Caki2 (cell line): ENCODE measurements around the gene PEDS1. TPM values are rescaled to one million over a fixed set of nuclear protein-coding genes. Genes with fewer than 3 reads are reported as not detected.
"Not testable (repeated sequence)": the region's sequence is repeated elsewhere in the genome, so short reads cannot be mapped to it uniquely, and the experiment has no call there.

Source experiments
- DNase-seq: peaks from one replicate; pipeline ENCODE4 v3.0.0-alpha.2; 2015; ENCODE audit warnings: low read depth
- in situ Hi-C: cut with HindIII; loops from 2 replicates; pipeline ENCODE4 v1.10.0; 2016; ENCODE audit warnings: low sequenced_read_pairs, low pct_unique_long_range_greater_than_20kb, mixed read lengths
- total RNA-seq: library from RNA; depleted of rRNA; stranded (reverse); fragments of >200 nt; shearing (Covaris generic); gene quantifications from 2 replicates; pipeline ENCODE4 v1.2.3, GENCODE V29; 2014; ENCODE audit warnings: low replicate concordance

PEDS1 gene
- total RNA-seq, 1 experiment from 2014 or later = 34.1 TPM

DNA sequence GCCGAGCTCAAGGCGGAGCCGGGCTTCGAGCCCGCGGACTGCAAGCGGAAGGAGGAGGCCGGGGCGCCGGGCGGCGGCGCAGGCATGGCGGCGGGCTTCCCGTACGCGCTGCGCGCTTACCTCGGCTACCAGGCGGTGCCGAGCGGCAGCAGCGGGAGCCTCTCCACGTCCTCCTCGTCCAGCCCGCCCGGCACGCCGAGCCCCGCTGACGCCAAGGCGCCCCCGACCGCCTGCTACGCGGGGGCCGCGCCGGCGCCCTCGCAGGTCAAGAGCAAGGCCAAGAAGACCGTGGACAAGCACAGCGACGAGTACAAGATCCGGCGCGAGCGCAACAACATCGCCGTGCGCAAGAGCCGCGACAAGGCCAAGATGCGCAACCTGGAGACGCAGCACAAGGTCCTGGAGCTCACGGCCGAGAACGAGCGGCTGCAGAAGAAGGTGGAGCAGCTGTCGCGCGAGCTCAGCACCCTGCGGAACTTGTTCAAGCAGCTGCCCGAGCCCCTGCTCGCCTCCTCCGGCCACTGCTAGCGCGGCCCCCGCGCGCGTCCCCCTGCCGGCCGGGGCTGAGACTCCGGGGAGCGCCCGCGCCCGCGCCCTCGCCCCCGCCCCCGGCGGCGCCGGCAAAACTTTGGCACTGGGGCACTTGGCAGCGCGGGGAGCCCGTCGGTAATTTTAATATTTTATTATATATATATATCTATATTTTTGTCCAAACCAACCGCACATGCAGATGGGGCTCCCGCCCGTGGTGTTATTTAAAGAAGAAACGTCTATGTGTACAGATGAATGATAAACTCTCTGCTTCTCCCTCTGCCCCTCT is 38.2 kb upstream of the PEDS1 start:
- peak; percentile 70 for DNase-seq
- in situ Hi-C loops = no loop called here

DNA sequence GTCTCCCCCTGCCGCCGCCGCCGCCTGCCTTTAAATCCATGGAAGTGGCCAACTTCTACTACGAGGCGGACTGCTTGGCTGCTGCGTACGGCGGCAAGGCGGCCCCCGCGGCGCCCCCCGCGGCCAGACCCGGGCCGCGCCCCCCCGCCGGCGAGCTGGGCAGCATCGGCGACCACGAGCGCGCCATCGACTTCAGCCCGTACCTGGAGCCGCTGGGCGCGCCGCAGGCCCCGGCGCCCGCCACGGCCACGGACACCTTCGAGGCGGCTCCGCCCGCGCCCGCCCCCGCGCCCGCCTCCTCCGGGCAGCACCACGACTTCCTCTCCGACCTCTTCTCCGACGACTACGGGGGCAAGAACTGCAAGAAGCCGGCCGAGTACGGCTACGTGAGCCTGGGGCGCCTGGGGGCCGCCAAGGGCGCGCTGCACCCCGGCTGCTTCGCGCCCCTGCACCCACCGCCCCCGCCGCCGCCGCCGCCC is 37.6 kb upstream of the PEDS1 start:
- no peak for DNase-seq
- in situ Hi-C loops = no loop called here

DNA sequence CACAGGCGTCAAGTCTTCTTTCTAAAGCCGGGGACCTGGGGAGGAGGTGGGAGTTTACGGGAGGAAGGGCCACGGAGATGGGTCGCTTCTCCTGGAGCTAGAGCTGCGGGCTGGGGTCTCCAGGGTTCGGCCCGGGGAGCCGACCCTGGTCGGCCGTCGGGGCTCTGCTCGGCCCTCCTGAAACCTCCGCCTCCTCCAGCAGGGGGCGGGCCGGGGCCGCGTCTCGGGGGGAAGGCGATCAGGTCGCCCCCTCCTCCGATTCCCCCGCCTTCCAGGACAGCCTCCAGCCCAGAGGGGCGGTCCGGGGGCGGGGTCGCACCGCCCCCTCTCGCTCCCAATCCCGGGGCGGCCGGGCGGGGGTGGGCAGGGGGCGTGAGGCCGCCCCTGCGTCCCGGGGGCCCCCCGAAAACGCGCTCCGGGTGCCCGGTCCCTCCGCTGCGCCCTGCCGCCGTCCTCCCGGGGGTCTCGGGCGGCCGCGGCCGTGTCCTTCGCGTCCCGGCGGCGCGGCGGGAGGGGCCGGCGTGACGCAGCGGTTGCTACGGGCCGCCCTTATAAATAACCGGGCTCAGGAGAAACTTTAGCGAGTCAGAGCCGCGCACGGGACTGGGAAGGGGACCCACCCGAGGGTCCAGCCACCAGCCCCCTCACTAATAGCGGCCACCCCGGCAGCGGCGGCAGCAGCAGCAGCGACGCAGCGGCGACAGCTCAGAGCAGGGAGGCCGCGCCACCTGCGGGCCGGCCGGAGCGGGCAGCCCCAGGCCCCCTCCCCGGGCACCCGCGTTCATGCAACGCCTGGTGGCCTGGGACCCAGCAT is 36.9 kb upstream of the PEDS1 start, which contains the start of gene CEBPB:
TSS of gene CEBPB (plus strand) at position 580 of the 814 bp plus-strand sequence. CDS start at position 784, 204 bp downstream.
- peak; percentile 88 for DNase-seq
- in situ Hi-C loops = no loop called here

- in situ Hi-C loops = no loop called here
- DNase-seq = no peak
Observed at GRCh38 chr20:50189681-50190250, 36.2 kb upstream of the PEDS1 start.

GRCh38 chr20:50188879-50189680 is 35.6 kb upstream of the PEDS1 start:
- in situ Hi-C loops = no loop called here
- DNase-seq = no peak

GRCh38 chr20:50188287-50188688 is 34.8 kb upstream of the PEDS1 start:
- no peak for DNase-seq
- in situ Hi-C loops = no loop called here

DNA sequence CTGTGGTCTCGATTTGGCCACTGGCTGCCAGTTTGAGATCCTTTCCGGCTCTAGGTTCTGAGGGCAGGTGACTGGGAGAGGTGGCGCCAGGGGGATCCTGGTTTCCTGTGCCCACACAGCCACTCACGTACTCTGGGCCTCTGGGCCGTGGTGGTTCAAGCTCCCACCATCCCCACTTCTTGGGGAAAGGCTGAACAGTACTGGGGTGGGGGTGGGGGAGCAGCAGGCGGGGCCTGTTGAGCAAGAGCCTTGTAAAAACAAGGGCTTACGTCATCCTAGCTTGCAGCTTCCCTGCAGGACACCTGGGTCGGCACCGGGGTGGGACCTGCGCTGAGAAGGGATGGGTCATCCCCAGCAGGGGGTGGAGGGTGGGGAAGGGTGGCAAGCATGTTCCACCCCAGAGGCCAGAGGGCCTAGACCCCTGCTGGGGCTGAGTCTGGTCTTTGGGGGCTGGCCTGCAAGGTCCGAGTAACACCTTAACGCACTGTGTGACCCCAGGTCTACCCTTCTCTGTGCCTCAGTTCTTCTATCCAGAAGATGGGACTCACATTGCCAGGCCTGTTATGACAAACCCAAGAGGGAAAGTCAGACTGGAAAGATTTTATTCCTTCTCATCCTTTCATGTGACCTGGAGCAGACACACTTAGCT is 34.0 kb upstream of the PEDS1 start:
- no peak for DNase-seq
- in situ Hi-C loops = no loop called here

DNA sequence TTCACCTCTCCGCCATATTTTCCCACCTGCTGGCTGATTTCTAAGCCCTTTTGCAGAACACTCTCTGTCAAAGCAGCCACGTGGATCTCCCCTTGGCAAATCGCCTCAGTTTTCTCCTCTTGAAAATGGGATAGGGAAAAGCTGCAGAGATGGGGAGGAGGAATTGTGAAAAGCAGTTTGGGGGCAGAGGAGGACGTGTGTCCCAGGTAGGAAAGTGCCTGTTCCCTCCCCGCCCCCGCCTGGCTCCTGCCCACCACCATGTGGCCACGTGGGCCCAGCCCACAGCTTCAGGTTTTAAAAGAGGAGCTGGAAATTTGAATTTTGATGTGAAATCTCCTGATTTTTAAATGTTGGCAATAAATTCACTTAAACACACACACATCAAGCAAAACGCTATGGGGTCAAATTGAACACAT is 33.5 kb upstream of the PEDS1 start:
- in situ Hi-C loops = no loop called here
- DNase-seq = no peak

DNA sequence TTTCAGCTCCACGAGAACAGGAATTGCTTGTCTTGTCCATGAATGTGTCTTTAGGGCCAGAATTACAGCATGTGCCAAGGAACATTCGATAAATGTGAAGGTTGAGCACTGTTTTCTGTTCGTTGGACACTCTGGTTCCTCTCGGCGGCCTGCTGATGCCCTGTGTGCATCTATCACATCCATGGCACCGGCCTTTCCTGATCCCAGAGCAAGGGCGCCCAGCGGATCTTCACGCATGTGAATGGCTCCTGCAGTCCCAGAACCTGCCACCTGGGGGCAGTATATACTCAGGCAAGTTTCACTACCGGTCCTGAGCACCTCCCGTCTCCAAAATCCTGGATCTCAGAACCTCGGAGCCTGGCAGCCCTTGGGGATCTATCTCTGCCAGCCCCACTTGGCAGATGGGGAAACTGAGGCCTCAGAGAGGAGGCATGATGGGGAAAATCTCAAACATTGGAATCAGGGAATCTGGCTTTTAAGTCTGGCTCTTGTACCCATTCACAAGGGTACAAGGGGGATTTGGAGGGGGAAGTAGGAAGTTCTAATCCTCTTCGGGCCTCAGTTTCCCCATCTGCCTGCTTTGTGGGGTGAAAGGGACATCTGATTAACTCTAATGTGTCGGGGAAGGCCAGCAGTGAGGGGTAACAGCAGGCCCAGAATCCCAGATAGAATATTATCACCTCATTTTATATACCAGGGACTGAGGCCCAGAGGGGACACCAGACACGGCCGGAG is 32.8 kb upstream of the PEDS1 start:
- in situ Hi-C loops = no loop called here
- DNase-seq = peak; percentile 75

DNA sequence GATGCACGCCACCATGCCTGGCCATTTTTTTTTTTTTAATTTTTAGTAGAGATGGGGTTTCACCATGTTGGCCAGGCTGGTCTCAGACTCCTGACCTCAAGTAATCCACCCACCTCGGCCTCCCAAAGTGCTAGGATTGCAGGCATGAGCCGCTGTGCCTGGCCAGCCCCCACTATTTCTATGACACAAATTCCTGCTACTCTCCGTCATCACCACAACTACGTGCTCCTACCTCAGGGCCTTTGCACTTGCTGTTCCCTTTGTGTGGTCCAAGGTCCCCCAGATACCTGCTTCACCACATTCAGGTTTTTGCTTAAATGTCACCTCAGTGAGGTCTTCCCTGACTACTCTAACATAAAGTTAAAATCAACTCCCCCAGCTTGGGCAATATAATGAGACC is 31.9 kb upstream of the PEDS1 start:
- DNase-seq = no peak

DNA sequence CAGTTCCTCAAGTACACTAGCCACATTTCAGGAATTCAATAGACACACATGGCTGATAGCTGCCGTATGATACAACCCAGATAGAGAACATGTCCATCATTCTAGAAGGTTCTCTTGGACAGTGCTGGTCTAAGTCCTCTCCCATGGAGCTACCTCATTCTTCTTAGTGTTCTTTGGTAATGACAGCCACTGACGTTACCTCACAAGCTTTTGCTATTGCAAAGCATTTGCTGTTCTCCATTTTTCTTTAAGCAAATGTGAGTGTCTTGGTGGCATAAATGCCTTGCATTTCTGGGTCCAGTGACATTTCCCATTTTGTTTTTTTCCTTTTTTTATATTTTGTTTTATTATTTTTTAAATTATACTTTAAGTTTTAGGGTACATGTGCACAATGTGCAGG is 28.8 kb upstream of the PEDS1 start:
- no peak for DNase-seq
- in situ Hi-C loops = no loop called here

More for the DNA sequence above, 31.9 kb upstream of the PEDS1 start:
- in situ Hi-C loops = no loop called here

DNA sequence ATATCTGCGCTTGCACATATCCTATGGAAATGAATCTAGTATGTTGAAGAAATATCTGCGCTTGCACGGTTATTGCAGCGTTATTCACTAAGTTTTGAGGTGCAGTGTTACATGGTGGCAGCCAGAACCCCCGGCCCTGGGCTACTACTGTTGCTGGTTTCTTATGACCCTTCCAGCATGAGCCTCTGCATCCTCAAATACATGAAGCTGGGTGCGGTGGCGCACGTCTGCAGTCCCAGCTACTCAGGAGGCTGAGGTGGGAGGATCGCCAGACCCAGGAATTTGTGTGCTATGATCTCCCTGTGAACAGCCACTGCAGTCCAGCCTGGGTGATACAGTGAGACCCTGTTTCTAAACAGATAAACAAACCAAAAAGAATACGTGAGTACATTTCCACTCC is 27.8 kb upstream of the PEDS1 start:
- in situ Hi-C loops = no loop called here
- no peak for DNase-seq

GRCh38 chr20:50178672-50179071 is 25.1 kb upstream of the PEDS1 start:
- in situ Hi-C loops = not testable (repeated sequence)

DNA sequence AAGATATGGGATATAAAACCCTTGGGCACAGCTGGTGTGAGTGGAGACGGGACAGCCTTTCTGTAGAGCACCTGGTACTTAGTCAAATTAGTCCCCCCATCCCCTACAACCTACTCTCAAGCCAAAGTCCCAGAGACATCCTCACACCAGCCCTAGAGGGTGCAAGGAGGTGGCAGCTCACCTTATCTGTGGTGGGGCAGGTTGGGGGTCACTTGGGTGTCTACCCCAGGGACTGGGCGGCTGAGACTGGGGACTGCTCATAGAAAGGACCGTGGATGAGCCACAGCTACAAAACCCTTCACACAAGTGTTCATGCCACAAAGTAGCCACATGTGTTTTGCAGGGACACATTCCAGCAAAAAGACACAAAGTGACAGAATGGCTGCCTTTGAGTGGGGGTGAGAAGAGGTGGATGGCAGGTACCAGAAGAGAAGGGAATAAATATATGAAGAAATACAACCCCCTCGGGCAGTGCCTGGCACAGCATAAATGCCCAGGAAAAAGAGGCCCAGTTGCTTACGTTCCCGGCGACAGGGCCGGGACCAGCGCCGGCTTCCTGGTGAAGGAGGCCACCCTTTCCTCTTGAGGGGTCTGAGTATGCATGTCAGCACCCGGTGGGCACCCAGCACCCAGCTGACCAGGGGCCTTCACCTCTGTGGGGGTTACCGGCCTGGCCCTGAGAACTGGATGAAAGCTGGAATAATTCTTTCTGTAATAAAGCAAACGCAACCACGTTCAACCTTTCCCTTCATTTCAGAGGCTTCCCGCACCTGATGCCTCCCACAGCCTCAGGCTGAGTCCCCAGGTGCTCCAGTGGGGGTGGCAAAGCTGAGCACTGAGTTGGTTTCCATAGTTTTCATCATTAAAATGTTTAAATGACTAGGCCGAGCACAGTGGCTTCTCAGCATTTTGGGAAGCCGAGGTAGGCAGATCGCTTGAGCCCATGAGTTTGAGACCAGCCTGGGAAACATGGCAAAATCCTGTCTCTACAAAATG is 22.7 kb upstream of the PEDS1 start:
- no peak for DNase-seq
- in situ Hi-C loops = no loop called here

More at GRCh38 chr20:50178672-50179071, 25.1 kb upstream of the PEDS1 start:
- not testable (repeated sequence) for DNase-seq

- no peak for DNase-seq
- in situ Hi-C loops = no loop called here
Observed at GRCh38 chr20:50174456-50174855, 20.9 kb upstream of the PEDS1 start.
